Dedifferentiated amniotic fluid mesenchymal stem cell (primary cell): Measurements from ENCODE around the gene RTN3.

Experiments
- DNase-seq: peaks from one replicate; pipeline ENCODE4 v3.0.0-alpha.2; 2016; ENCODE audit errors: extremely low spot score

Gene RTN3

GRCh38 chr11:63737718-63738117, 56.4 kb downstream of the RTN3 start:
- DNase-seq = no peak

- DNase-seq = peak; percentile 87
Observed at GRCh38 chr11:63738720-63739360, 57.5 kb downstream of the RTN3 start.

DNA sequence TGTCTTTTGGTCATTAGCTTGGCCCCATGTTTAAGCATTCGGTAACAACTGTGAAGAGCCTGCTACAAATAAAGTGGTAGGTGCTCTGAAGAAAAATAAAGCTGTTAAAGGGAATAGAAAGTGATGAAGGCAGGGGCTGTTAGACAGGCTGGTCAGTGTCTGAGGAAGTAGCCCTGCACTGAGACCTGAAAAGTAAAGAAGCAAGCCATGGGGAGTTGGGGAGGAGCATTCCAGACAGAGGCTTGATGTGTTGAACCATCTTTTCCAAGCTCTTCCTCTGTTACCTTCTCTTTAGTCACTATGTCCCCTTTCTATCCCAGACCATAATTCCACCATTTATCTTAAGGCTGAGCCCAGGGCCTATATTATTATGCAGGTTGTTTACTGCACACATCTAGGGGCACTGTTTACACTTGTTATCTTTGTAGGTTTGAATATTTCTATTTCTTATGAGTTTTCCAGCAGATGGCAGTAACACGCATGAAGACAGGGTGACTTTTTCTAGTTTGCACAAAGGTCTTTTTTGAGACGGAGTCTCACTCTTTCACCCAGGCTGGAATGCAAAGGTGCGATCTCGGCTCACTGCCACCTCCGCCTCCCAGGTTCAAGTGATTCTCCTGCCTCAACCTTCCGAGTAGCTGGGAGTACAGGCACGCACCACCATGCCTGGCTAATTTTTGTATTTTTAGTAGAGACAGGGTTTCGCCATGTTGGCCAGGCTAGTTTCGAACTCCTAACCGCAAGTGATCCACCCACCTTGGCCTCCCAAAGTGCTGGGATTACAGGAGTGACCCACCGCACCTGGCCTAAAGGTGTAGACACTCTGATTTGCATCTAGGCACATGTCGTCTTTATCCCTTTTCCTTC, 64.2 kb downstream of the RTN3 start:
- no peak for DNase-seq

DNA sequence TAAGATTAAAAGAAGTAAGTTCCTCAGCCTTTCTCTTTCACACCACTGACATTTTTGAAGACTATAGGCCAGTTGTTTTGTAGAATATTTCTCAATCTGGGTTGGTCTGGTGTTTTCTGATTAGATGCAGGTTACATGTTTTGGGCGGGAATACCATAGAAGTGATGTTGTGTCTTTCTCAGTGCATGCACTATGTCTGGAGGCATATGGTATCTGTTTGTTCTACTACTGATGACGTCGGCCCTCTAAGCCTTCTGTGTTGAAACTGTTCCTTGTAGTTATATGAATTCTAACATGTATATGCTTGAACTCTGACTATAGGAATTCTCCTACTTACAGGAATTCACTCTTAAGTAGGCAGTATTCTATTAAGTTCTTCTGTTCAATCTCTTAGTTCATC, 65.7 kb downstream of the RTN3 start:
- DNase-seq = no peak

- DNase-seq = no peak
Observed at GRCh38 chr11:63749624-63750023, 68.3 kb downstream of the RTN3 start.

GRCh38 chr11:63756919-63757761, 75.8 kb downstream of the RTN3 start:
- no peak for DNase-seq

GRCh38 chr11:63760487-63761079, 79.3 kb downstream of the RTN3 start:
- no peak for DNase-seq

DNA sequence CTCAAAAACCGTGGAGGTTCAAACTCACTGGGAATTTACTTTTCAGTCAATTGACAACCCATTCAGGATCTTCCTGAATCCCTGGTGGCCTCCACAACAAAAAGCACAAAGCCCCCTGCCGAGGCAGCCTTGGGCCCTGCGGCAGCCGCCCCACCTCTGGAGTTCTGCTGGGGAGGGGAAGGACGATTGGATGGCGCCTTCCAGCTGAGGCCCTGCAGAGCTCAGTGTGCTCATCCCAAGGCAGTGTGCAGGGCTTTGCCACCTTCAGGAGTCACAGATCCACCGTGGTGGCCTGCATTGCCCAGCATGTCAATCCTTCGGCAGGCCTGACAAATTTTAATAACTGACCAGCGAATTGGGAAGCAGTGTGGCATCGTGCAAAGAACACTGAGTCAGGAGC, 79.9 kb downstream of the RTN3 start:
- no peak for DNase-seq

DNA sequence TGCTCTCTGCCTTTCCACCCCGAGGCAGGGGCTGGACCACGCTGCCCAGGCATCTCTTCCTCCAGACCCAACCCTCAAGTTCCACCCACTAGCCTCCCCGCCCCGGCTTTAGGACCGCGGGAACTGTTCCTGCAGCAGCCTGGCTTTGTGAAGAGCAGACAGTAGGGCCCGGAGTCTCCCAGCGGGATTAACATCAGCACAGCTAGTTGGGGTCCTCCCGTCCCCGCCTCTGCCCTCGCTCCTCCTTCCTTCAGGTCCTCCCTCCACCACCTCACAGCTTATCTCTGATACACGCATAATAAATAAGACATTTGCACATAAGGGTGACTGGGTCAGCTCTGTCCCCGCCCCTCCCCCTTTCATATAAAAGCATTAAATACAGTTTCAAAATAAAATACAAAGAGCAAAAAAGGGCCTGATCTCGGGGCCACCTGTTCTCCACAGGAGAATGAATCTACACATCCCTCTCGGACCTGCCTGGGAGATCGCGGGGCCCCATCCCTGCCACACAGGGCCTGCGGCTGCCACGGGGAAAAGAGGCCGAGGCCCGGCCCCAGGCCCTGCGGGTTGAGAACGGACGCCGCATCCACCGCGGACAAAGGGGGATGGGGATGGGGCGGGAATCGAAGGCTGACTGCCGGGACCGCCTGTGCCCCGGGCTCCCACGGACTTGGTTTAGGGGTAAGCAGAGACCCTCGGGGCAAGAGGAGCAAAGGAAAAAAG, 80.8 kb downstream of the RTN3 start:
- DNase-seq = no peak

DNA sequence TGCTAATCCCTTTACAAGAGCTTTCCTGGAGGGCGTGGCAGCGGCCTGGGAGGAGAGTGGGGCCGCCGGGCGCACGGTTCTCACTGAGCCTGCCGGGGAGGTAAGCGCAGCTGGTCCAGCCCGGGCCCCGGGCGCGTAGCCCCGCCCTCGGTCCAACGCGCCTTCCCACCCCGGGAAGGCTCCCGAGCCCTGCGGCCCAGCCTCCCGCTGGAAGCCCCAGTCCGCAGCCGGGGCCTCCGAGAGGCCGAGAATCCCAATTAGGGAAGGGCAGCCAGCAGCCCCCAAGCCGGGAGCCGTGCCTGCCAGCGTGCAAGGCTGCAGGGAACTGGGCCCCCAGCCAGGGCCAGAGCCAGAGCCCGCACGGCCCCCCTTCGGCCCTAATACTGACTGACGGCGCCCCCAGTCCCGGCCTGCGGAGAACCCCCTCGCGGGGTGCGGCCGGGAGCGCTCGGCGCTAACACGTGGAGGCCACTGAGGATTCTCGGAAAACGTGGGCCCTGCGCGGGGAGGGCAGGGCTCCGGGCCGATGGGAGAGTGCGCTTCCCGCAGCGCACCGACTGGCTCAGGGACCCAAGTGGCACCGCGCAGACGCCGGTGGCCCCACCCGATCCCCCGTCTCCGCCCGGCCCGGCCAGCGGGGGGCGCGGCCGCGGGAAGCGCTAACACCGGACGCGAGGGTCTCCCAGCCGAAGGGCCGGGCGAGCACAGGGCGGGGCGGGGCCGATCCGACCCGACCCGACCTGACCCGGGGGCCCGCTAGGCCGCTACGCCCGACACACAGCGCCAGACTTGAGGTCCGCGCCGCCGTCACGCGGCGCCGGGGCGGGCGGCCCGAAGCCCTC, 81.6 kb downstream of the RTN3 start:
- no peak for DNase-seq

GRCh38 chr11:63763496-63764339, 82.4 kb downstream of the RTN3 start:
- DNase-seq = no peak

DNA sequence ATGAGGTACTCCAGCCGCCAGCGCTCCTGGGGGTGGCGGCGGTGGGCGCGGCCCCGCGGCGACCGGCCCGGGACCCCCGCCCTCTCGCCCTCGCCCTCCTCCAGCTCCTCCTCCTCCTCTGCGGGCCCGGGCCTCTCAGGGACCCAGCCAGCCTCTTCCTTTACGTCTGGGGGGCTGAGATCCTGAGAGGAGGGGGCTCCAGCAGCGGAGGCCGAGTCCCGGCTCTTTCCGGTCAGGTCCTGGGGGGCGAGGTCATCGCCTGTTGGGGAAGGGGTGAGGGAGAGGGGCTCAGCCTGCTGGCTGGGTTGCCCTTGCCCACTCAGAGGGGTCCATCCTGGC, 83.0 kb downstream of the RTN3 start:
- no peak for DNase-seq

DNA sequence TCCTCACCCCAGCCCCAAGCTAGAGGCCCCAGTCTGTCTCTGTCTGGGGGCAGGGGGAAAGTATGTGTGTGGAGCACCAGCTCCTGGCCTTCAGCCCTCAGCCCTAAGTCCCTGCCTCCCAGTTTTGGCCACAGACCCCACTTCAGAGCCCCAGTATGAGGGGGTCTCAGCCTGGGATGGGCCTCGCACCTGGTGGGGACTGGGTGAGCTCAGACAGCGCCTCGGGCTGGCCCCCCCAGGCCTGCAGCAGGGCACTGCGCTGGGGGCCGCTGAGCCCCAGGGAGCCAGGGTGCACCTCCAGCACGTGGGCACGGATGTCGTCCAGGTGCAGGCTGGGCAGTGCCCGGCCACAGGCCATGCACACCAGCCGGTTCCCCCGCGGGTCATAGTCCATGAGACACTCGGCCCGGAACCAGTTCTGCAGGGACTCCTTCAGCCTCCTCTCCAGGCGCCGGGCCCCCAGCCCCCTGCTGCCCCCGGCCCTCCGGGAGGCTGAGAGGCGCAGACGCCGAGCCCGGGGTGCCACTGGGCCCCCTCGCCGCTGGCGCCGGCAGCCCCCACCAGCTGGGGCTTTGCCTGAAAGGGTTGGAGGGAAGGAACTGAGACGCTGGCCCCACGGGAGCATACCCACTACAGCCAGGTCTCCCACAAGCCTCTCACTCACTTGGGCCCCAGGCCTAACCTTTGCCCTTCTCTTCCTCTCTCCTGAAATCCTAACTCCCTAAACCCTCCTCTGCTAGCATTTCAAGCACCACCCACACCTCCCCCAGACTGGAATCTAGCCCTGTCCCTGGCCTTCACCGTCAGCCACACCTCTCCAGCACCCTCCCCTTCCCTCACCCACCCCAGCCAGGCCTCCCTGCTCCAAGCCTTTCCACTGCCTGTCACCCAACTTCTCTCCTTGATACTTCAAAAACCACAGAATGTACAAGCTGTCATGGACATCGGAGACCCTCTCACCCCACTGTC, 83.7 kb downstream of the RTN3 start:
- no peak for DNase-seq

DNA sequence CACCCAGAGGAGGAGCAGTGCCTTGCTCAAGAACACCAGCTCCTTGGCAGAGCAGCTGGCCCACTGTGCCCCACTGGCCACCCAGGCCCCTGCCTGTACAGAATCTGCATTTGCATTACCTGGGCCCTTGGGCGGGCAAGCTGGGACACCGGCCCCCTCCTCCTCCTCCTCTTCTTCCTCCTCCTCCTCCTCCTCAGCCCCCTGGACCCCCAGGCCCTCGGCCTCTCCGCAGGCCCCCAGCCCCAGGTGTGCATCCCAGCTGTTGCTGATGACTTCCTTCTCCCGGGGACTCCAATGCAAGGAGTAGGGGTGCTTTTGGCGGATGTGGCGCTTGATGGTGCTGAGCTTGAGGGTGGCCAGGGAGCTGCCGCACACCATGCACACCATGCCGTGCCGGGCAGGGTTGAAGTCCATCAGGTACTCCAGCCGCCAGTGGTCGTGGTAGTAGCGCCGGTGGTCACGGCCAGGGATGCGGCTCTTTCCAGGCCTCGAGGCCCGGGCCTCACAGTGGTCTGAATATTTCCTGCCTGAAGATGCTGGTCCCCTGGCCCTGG, 84.5 kb downstream of the RTN3 start:
- no peak for DNase-seq

DNA sequence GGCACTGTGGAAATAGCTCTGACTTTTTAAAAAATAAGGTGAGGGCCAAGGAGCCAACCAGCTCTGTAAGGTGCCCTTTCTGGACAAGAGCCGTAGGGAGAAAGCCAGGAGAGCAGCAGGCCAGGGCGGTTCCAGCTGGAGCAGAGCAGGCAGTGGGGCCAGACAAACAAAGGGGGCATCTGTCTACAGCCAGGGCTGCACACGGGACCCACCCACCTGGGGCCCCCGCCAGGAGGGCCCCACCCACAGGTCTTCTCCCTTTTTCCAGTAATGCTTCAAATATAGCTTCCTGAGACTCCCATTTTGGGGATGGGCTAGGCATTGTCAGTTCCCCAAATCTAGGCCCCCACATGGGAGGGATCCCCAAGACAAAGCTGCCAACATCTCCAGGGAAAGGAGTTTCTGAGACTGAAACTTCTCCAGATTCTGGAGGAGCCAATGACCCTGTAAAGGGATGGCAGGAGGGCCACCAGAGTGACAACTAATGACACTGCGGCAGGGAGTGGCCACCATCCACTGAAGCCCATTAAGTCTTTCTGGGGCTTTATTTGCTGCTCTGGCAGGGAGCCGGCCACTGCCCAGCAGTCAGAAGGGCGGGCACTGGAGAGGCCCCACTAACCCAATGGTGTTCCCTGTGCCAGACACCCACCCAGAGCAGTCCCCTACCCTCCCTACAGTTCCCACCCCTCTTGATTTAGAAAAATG, 85.4 kb downstream of the RTN3 start:
- no peak for DNase-seq

GRCh38 chr11:63767267-63767564, 85.9 kb downstream of the RTN3 start:
- no peak for DNase-seq

DNA sequence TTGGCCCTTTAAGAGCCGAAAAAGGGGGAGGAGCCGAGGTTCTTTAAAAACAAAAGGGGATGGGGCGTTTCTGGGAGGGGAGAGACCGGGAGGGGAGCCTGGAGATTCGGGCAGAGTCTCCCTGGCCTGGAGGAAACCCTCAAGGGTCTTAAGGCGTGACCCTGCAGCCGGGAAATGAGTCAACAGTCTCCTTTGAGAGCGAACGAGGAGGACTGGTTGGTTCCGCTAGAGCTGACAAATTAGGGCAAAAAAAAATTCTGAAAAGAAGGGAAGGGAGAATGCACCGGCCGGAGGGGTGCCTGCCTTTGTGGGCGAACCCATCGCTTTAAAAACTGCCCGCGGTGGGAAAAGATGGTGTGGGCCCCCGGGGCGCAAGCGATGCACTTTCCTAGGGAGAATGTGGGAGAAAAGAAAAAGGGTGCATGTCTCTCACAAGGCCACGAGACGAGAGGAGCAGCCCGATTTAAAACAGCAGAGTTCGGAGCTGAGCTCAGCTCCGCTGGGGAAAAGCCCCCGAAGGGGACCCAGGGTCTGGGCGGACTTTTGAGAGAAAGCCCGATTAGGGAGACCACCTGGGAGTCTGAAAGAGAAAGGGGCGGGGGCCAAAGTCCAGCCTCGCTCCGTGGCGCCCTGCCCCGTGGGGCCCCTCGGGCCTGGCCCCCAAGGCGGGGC, 86.4 kb downstream of the RTN3 start:
- peak; percentile 60 for DNase-seq
